Measurements from ENCODE around the gene SLIT1.

SLIT1 gene

GRCh38 chr10:96949039-96949683, 236.6 kb downstream of the SLIT1 start:
- no peak for DNase-seq
